WTC11 (cell line): ENCODE measurements around the gene OIP5. TPM values are rescaled to one million over a fixed set of nuclear protein-coding genes. Genes with fewer than 3 reads are reported as not detected.

ENCODE experiments used
- ATAC-seq: fragments of 200-7000 bp; cut with Tn5 transposase; 2 replicates; pipeline ENCODE4 v1.10.0; 2021; ENCODE audit warnings: mild to moderate bottlenecking, moderate library complexity
- CTCF ChIA-PET: fragments of 300-600 bp; sonication (Branson Sonifier 250); formaldehyde crosslinking; loops from one replicate; lab custom pipeline; 2021; ENCODE audit warnings: antibody characterized with exemption; lab: Charles Lee
- POLR2A ChIA-PET: fragments of 350-600 bp; sonication (Branson Sonifier 250); formaldehyde crosslinking; loops from one replicate; lab custom pipeline; 2021; ENCODE audit warnings: antibody characterized with exemption; lab: Charles Lee
- DNase-seq: peaks from one replicate; pipeline ENCODE4 v3.0.0; 2021; ENCODE audit warnings: low spot score
- H3K27ac Mint-ChIP-seq: 2 replicates; pipeline ENCODE4 v1.8.0; 2021; ENCODE audit warnings: mixed read lengths
- H3K27me3 Mint-ChIP-seq: 2 replicates; pipeline ENCODE4 v1.8.0; 2021; ENCODE audit warnings: low read depth, mild to moderate bottlenecking, moderate library complexity, mixed read lengths
- H3K36me3 Mint-ChIP-seq: 2 replicates; pipeline ENCODE4 v1.8.0; 2021; ENCODE audit warnings: mixed read lengths
- H3K4me1 Mint-ChIP-seq: 2 replicates; pipeline ENCODE4 v1.8.0; 2022; ENCODE audit warnings: mixed read lengths
- H3K4me3 Mint-ChIP-seq: 2 replicates; pipeline ENCODE4 v1.8.0; 2021; ENCODE audit warnings: mild to moderate bottlenecking, moderate library complexity, mixed read lengths
- H3K9me3 Mint-ChIP-seq: 2 replicates; pipeline ENCODE4 v1.8.0; 2021; ENCODE audit warnings: mixed read lengths
- ARID4B ChIP-seq: sonication (generic); formaldehyde crosslinking; IDR thresholded peaks from 2 replicates; pipeline ENCODE4 v1.8.0; 2023; ENCODE audit warnings: missing genetic modification reagents, mild to moderate bottlenecking, borderline replicate concordance
- ATF3 ChIP-seq: sonication (generic); formaldehyde crosslinking; conservative IDR thresholded peaks from 2 replicates; pipeline ENCODE4 v1.8.1; 2022; ENCODE audit warnings: mild to moderate bottlenecking, missing genetic modification reagents
- CTCF ChIP-seq: fragments of 200-600 bp; IDR thresholded peaks from 2 replicates; pipeline ENCODE4 v1.8.0; 2022; ENCODE audit warnings: antibody characterized with exemption
- E2F5 ChIP-seq: sonication (generic); formaldehyde crosslinking; IDR thresholded peaks from 2 replicates; pipeline ENCODE4 v1.8.1; 2022; ENCODE audit warnings: mild to moderate bottlenecking, moderate library complexity, missing genetic modification reagents
- FOXJ3 ChIP-seq: sonication (generic); formaldehyde crosslinking; IDR thresholded peaks from 2 replicates; pipeline ENCODE4 v1.9.0; 2021; ENCODE audit warnings: missing genetic modification reagents, mild to moderate bottlenecking, borderline replicate concordance
- GRHL2 ChIP-seq: fragments of 250-450 bp; sonication (Bioruptor Pico); IDR thresholded peaks from 2 replicates; pipeline ENCODE4 v1.8.0; 2022; ENCODE audit warnings: mild to moderate bottlenecking, moderate library complexity; ENCODE audit not compliant: insufficient replicate concordance, severe bottlenecking
- HMGXB4 ChIP-seq: sonication (generic); formaldehyde crosslinking; IDR thresholded peaks from 2 replicates; pipeline ENCODE4 v1.8.1; 2023; ENCODE audit warnings: mild to moderate bottlenecking, moderate library complexity, missing genetic modification reagents
- IRF1 ChIP-seq: sonication (generic); formaldehyde crosslinking; IDR thresholded peaks from 2 replicates; pipeline ENCODE4 v1.8.0; 2023; ENCODE audit warnings: missing genetic modification reagents
- IRF2 ChIP-seq: sonication (generic); formaldehyde crosslinking; IDR thresholded peaks from 2 replicates; pipeline ENCODE4 v1.8.0; 2022; ENCODE audit warnings: low read depth, missing genetic modification reagents, borderline replicate concordance
- KAT7 ChIP-seq: sonication (generic); formaldehyde crosslinking; IDR thresholded peaks from 2 replicates; pipeline ENCODE4 v1.8.1; 2023; ENCODE audit warnings: missing genetic modification reagents, mild to moderate bottlenecking, borderline replicate concordance
- MXD4 ChIP-seq: fragments of 250-450 bp; sonication (Bioruptor Pico); IDR thresholded peaks from 2 replicates; pipeline ENCODE4 v1.8.0; 2021; ENCODE audit warnings: mild to moderate bottlenecking, moderate library complexity, borderline replicate concordance
- NR1H2 ChIP-seq: sonication (generic); formaldehyde crosslinking; IDR thresholded peaks from 2 replicates; pipeline ENCODE4 v1.9.0; 2021; ENCODE audit warnings: mild to moderate bottlenecking, moderate library complexity, missing genetic modification reagents
- STAT6 ChIP-seq: sonication (generic); formaldehyde crosslinking; conservative IDR thresholded peaks from 2 replicates; pipeline ENCODE4 v1.8.1; 2023; ENCODE audit warnings: mild to moderate bottlenecking, low read depth, missing genetic modification reagents, moderate library complexity
- TEAD4 ChIP-seq: sonication (generic); formaldehyde crosslinking; IDR thresholded peaks from 2 replicates; pipeline ENCODE4 v1.8.0; 2022; ENCODE audit warnings: mild to moderate bottlenecking, missing genetic modification reagents
- ZBTB43 ChIP-seq: sonication (generic); formaldehyde crosslinking; IDR thresholded peaks from 2 replicates; pipeline ENCODE4 v1.8.1; 2023; ENCODE audit warnings: mild to moderate bottlenecking, missing genetic modification reagents
- ZMAT4 ChIP-seq: fragments of 250-450 bp; sonication (Bioruptor Pico); IDR thresholded peaks from 2 replicates; pipeline ENCODE4 v1.9.0; 2021; ENCODE audit warnings: mild to moderate bottlenecking
- ZNF416 ChIP-seq: fragments of 250-450 bp; sonication (Bioruptor Pico); IDR thresholded peaks from 2 replicates; pipeline ENCODE4 v1.9.0; 2021; ENCODE audit warnings: mild to moderate bottlenecking, inconsistent platforms
- ZNF425 ChIP-seq: fragments of 250-450 bp; sonication (Bioruptor Pico); conservative IDR thresholded peaks from 2 replicates; pipeline ENCODE4 v1.9.0; 2021; ENCODE audit warnings: mild to moderate bottlenecking
- total RNA-seq: library from RNA; stranded (reverse); gene quantifications from 3 replicates; pipeline ENCODE4 v1.2.3, GENCODE V29; 2021

Gene OIP5
- total RNA-seq, 1 experiment from 2014 or later, result 33.7 TPM

GRCh38 chr15:41331281-41331680 is 1.1 kb downstream of the OIP5 start:
- ATAC-seq, result no peak
- TF ChIP-seq HMGXB4 (CRISPR knock-in tag), result no peak
- no peak for TF ChIP-seq ATF3
- TF ChIP-seq FOXJ3 (CRISPR knock-in tag), result no peak
- no peak for TF ChIP-seq TEAD4
- no peak for TF ChIP-seq ZBTB43 (CRISPR knock-in tag)
- no peak for TF ChIP-seq IRF2
- no peak for TF ChIP-seq KAT7 (CRISPR knock-in tag)
- TF ChIP-seq STAT6 (CRISPR knock-in tag), result no peak
- TF ChIP-seq MXD4 (CRISPR knock-in tag), result no peak
- no peak for TF ChIP-seq GRHL2 (CRISPR knock-in tag)
- no peak for TF ChIP-seq ZNF416 (CRISPR knock-in tag)
- TF ChIP-seq CTCF, result no peak
- no peak for TF ChIP-seq ZMAT4
- peaks cover 19% of the 10 kb centered on the region for H3K36me3 Mint-ChIP-seq
- CTCF ChIA-PET, result interaction anchor here (0.6 to 0.7 kb wide), 3 partner anchors 14 to 427 kb away, joined by 3 to 4 read pairs (median 4); no protein-coding TSS in a partner anchor
- H3K4me3 Mint-ChIP-seq, result peak overlapping the region; percentile 99
- POLR2A ChIA-PET, result no interaction called here
- H3K9me3 Mint-ChIP-seq, result no peaks in the 10 kb centered on the region
- H3K27me3 Mint-ChIP-seq, result no peaks in the 10 kb centered on the region
- H3K27ac Mint-ChIP-seq, result peak overlapping the region; percentile 97
- DNase-seq, result no peak
- peaks cover 20% of the 10 kb centered on the region for H3K4me1 Mint-ChIP-seq

- Mint-ChIP-seq H3K36me3 (peaks cover 59% of the 10 kb centered on the region), H3K9me3 (no peaks in the 10 kb centered on the region; the same call in 1 of the 2 replicates), H3K27ac (no peak overlapping the region), H3K27me3 (no peaks in the 10 kb centered on the region), H3K4me1 (no peaks in the 10 kb centered on the region), H3K4me3 (no peak overlapping the region)
- CTCF ChIA-PET, result no interaction called here
- ATAC-seq, result no peak
- no peak for DNase-seq
- POLR2A ChIA-PET, result no interaction called here
- no peak for TF ChIP-seq IRF1 (CRISPR knock-in tag)
- TF ChIP-seq ARID4B (CRISPR knock-in tag), result no peak
- no peak for TF ChIP-seq NR1H2 (CRISPR knock-in tag)
- no peak for TF ChIP-seq ZNF425 (CRISPR knock-in tag)
- no peak for TF ChIP-seq E2F5 (CRISPR knock-in tag)
These were observed 8.8 kb downstream of the OIP5 start for GRCh38 chr15:41323611-41324010.
